ENCODE results near the gene SURF2.

DNA sequence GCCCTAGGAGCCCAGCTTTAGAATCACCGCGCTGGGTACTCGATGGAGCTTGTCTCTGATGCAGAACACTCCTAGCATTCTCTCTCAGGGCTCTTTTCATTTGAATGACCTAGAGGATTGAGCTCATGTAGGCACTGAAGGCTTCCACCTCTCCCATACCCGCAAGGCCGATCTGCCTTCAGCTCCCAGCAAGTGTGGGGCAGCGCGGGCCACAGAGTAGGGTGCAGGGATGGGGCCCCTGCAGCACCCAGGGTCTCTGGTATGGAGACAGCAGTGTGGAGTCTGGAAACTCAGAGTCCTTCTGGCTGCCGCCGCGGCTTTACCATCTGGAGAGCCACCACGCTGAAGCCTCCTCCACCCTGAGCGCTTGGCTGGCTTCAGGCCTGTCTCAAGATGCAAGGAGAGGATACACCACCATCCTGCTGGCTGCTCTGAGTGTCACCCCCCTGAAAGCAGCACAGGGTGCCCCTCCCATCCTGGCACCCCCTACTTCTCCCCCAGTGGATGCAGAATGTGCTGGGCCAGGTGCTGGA is 32.7 kb downstream of the SURF2 start:
- TF ChIP-seq, protein P1, sequence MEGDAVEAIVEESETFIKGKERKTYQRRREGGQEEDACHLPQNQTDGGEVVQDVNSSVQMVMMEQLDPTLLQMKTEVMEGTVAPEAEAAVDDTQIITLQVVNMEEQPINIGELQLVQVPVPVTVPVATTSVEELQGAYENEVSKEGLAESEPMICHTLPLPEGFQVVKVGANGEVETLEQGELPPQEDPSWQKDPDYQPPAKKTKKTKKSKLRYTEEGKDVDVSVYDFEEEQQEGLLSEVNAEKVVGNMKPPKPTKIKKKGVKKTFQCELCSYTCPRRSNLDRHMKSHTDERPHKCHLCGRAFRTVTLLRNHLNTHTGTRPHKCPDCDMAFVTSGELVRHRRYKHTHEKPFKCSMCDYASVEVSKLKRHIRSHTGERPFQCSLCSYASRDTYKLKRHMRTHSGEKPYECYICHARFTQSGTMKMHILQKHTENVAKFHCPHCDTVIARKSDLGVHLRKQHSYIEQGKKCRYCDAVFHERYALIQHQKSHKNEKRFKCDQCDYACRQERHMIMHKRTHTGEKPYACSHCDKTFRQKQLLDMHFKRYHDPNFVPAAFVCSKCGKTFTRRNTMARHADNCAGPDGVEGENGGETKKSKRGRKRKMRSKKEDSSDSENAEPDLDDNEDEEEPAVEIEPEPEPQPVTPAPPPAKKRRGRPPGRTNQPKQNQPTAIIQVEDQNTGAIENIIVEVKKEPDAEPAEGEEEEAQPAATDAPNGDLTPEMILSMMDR (conservative IDR thresholded peaks at IDR 0.05) = no peak
- TF ChIP-seq ZFX (IDR thresholded peaks at IDR 0.05) = no peak
